ENCODE measurements around the gene GSTM1.
"Not testable (repeated sequence)": the region's sequence is repeated elsewhere in the genome, so short reads cannot be mapped to it uniquely, and the experiment has no call there.

Gene GSTM1

GRCh38 chr1:109704173-109704572 lies 16.6 kb downstream of the GSTM1 start:
- DNase-seq, result no peak

DNA sequence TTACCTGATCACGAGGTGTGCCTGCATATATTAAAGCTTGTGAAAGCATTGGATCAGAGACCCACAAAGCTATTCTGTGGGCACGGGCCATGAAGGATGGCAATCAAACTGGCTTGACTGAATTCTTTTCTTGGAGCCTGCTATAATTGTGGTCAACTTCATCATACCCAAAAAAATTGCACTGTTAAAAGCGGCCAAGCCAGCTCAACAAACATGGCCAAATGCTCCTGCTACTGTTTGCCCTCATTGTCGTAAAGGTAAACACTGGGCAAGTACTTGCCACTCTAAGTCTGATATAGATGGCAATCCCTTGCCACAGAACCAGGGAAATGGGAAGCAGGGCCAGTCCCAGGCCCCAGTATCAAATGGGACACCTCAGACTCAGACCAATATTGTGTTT lies 17.8 kb downstream of the GSTM1 start:
- no peak for DNase-seq

- DNase-seq, result not testable (repeated sequence)
Observed at GRCh38 chr1:109708949-109709348, 21.3 kb downstream of the GSTM1 start.

DNA sequence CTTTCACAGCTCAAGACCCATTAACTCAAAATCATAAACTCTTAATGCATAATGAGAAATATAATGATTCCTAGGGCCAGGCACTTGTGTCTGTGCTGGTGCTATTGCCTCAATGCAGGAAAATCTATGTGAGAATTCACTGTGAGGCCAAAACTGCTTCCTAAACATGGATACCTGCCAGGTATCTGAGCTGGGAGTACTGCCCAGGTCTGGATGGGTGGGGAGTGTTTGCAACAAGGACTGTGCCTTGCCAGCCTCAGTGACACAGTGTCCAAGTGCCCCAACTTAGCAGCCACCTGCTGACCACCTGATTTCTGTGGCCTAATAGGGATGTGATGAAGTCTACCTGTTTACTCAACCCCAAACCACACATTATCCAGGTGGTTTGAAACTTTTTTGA lies 22.2 kb downstream of the GSTM1 start:
- not testable (repeated sequence) for DNase-seq

GRCh38 chr1:109711593-109712320 lies 24.1 kb downstream of the GSTM1 start, which contains the start of gene GSTM5:
Gene GSTM5 (plus strand): TSS chr1:109712251. CDS start chr1:109712313, 62 bp downstream.
- peak; percentile 23 for DNase-seq

- DNase-seq, result no peak
Observed at GRCh38 chr1:109712321-109712864, 24.8 kb downstream of the GSTM1 start.

- no peak for DNase-seq
Observed at GRCh38 chr1:109713636-109714035, 26.0 kb downstream of the GSTM1 start.

DNA sequence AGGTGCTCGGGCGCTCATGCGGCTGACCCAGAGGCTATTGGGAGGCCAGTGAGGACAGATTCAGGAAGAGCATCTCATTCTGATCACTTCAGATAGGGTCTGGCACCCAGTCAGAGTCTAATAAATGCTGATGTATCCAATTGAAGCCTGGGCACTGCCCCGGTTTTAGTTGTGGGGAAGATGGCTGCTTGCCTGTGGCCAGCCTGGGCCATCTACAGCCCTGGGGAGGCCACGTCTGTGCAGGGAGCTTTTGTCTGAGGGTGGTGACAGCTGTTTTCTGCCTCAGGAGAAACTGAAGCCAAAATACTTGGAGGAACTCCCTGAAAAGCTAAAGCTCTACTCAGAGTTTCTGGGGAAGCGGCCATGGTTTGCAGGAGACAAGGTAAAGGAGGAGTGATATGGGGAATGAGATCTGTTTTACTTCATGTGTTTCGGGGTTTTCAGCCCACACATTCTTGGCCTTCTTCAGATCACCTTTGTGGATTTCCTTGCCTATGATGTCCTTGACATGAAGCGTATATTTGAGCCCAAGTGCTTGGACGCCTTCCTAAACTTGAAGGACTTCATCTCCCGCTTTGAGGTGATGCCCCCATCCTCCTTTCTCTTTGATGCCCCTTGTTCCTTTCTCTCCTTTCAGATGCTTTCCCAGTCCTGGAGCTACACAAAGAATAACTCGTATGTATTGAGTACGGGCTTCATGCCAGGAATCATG lies 27.2 kb downstream of the GSTM1 start:
- no peak for DNase-seq

DNA sequence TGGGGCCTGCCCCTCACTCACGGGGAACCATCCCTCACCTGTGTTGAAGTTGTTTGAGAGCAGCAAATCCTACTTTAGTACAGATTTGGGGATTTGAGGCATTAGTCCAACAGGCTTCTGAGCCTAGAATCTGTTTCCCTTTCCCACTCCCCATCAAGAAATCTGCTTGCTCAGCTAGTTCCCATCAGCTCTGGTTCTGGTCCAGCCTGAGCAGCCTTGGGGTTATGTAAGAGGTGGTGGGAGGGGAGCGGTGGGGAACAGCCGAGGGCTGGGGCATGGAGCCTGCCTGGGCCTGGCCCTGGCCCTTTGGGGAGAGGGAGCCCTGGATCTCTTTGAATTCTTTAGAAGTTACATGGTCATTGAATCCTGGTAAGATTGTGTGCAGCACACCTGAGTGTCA lies 28.5 kb downstream of the GSTM1 start:
- DNase-seq, result no peak

DNA sequence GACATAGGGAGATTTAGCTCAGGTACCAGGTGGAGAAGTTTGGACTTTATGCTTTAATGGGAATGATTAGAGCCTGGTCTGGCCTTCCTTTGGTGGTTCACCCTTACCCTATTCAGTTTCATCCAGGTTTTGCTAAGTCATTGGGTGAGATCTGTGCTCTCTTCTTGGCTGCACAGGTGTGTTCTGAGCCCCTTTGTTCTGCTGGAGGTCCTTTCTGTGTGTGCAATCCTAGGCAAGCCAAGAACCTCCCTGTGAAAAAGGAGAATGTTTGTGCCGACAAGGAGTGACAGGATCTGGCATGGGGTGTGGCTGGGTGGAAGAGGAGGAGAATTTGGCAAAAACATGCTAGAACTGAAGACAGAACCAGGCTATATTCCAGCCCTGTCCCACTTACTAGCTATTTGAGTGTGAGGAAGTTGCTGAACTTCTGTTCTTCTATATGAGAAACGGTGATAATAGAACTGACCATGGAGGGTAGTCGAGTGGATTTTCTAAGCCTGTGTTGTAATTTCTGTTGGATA lies 29.0 kb downstream of the GSTM1 start:
- no peak for DNase-seq

DNA sequence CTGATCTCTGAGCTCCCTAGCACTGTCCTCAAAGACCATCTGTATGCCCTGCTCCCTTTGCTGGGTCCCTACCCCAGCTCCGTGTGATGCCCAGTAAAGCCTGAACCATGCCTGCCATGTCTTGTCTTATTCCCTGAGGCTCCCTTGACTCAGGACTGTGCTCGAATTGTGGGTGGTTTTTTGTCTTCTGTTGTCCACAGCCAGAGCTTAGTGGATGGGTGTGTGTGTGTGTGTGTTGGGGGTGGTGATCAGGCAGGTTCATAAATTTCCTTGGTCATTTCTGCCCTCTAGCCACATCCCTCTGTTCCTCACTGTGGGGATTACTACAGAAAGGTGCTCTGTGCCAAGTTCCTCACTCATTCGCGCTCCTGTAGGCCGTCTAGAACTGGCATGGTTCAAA lies 30.1 kb downstream of the GSTM1 start:
- no peak for DNase-seq

DNA sequence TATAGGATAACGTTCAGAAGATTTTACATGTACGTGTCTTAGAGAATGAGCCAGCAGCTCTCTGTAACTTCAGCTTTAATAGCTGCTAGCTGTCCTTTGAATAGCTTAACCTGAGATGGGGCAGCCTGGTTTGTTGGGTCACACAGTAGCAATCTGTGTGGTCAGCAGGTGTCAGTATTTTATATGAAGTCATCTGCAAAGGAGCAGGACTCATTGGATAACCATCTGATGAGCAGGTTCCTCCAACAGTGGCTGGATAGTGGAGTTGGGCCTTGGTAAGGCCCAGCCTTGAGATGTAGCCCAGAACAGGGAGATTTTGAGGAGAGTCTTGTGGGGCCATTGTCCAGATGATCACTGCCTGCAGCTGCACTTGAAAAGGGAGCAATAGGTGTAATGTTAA lies 30.9 kb downstream of the GSTM1 start:
- peak; percentile 14 for DNase-seq

DNA sequence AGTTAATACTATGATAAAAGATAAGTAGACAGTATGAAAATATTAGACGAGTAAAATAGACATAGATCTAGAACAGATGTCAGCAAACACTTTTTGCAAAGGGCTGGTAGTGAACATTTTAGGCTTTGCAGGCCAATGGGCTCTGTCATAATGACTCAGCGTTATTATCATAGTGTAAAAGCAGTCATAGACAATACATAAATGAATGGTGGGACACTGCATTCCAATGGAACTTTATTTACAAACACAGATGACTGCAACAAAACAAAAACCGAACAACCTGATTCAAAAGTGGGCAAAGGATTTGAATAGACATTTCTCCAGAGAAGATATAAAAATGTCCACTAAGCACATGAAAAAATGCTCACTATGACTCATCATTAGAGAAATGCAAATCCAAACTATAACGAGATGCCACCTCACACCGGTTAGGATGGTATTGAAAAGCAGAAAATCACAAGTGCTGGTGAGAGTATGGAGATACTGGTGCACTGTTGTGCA lies 31.8 kb downstream of the GSTM1 start:
- peak; percentile 57 for DNase-seq

DNA sequence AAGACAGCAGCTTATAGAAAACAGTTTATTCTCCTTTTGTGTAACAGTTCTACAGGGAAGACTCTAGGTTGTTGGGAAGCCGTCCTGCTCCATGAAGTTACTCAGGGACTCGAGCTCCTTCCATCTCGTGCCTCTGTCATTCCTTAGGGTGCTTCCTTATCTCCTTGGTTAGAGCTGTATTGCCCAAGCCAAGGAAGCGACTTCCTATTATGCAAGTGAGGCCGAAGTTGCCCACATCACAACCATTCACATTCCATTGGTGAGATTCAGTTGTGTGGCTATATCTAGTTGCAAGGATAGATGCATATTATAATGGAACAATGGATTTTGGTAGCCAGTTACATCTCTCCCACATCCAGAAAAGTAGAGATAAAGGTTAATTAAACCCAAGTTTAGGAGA lies 33.4 kb downstream of the GSTM1 start:
- peak; percentile 15 for DNase-seq

DNA sequence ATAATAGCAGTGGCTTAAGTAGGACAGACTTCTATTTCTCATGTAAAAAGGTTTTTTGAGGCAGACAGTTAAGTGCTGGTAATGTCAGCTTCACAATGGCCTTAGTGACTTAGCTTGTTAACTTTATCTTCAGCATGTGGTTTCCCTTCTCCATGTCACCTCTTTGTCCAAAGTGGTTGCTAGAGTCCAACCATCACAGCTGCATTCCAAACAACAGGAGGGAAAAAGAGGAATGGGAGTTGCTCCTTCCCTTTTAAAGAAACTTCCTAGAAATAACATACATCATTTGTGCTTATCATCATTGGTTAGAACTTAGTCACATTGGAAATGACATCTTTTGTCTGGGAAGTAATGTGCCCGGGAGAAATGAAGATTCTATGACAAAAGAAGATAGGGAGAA lies 34.4 kb downstream of the GSTM1 start:
- no peak for DNase-seq

GRCh38 chr1:109722908-109723691 lies 35.5 kb downstream of the GSTM1 start:
- peak; percentile 45 for DNase-seq

DNA sequence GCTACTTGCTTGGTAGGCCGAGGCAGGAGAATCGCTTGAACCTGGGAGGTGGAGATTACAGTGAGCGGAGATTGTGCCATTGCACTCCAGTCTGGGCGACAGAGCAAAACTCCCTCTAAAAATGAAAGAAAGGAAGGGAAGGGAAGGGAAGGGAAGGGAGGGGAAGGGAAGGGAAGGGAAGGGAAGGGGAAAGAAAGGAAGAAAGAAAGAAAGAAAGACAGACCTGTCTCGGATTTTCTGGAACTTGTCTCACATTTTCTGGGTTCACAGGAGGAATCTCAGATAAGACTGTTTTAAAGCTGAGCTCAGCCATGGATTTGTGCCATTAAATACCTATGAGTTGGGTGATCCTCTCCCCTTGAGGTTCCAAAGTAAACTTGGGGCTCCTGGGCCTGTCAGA lies 37.3 kb downstream of the GSTM1 start:
- DNase-seq, result no peak

GRCh38 chr1:109725510-109725909 lies 37.9 kb downstream of the GSTM1 start:
- DNase-seq, result no peak

DNA sequence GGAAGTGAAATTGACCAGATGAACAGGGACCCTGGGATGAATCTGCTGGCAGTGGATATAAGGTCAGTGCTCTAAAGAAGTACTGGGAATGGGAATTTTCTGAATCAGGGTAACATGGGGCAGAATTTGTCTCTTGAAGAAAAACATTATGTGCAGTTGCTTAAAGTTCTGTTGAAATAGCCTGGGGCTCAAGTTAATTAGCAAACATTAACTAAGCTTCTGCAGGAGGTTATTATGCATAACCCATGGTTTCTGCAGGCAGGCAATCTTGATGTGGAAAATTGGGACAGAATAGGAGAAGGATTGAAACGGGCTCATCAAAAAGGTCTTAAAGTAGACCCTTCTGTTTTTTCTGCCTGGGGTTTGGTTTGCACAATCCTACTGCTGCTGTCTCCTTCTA lies 38.4 kb downstream of the GSTM1 start:
- no peak for DNase-seq

GRCh38 chr1:109726728-109727373 lies 39.2 kb downstream of the GSTM1 start:
- DNase-seq, result no peak

GRCh38 chr1:109728870-109729269 lies 41.3 kb downstream of the GSTM1 start:
- no peak for DNase-seq

DNA sequence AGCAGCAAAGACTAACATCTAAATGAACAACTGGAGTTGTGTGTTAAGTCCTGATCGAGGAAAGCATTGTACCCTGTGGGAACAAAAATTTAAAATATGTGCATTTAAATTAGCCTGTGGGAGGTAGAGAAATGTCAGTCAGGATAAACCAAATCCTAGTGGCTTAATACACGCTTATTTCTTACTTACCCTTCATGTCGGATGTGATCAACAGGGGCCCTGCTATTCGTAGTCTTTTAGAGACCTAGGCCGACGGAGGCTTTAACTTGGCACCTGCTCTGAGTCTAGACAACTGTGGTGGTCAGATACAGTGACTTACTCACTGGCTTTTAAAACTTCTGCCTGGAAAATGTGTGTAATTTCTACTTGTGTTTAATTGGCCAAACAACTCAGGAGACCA lies 43.0 kb downstream of the GSTM1 start:
- no peak for DNase-seq

All from fibroblast of skin of right biceps (primary cell).